ENCODE results near the gene GRAMD1A. TPM values are rescaled to one million over a fixed set of nuclear protein-coding genes. Genes with fewer than 3 reads are reported as not detected.

GRAMD1A gene
- total and polyA plus RNA-seq, 9 of the 15 experiments (the other 6 are each of a cell fraction or from before 2014, with no cell fraction given): 1.4 to 63.8 (median 38.5) TPM

DNA sequence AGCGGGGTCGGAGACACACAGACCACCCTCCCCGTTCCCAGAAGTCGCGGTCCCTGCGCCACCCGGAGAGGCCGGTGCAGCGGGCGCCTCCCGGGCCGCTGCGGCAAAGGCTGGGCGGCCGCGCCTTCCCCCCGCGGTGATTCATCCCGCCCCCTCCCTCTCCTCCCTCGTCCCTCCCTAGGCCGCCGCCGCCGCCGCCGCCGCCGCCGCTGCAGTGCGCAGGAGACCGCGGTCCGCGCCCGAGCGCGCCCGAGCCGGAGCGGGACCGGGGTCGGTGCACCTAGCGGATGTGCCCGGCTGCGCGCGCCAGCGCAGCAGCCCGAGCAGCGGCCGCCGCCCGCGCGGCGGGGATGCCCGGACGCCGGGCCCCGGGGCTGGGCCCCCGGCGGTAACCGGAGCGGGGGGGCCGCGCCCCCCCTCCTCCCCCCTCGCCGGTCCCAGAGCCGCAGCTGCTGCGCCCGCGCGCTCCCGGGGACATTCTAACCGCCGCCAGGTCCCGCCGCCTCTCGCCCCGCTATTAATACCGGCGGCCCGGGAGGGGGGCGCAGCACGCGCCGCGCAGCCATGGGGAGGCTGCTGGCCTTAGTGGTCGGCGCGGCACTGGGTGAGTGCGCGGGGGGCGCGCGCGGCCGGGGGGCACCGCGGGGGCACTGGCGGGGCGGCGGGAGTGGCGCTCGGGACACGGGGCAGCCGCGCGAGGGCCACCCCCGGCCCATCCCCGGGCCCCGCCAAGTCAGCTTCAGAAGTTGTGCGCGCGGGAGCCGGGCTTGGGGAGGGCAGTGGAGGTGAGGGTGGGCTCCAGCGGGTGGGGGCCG lies 30.3 kb downstream of the GRAMD1A start, which contains the start of gene SCN1B (continued):
- TF ChIP-seq, protein P1, sequence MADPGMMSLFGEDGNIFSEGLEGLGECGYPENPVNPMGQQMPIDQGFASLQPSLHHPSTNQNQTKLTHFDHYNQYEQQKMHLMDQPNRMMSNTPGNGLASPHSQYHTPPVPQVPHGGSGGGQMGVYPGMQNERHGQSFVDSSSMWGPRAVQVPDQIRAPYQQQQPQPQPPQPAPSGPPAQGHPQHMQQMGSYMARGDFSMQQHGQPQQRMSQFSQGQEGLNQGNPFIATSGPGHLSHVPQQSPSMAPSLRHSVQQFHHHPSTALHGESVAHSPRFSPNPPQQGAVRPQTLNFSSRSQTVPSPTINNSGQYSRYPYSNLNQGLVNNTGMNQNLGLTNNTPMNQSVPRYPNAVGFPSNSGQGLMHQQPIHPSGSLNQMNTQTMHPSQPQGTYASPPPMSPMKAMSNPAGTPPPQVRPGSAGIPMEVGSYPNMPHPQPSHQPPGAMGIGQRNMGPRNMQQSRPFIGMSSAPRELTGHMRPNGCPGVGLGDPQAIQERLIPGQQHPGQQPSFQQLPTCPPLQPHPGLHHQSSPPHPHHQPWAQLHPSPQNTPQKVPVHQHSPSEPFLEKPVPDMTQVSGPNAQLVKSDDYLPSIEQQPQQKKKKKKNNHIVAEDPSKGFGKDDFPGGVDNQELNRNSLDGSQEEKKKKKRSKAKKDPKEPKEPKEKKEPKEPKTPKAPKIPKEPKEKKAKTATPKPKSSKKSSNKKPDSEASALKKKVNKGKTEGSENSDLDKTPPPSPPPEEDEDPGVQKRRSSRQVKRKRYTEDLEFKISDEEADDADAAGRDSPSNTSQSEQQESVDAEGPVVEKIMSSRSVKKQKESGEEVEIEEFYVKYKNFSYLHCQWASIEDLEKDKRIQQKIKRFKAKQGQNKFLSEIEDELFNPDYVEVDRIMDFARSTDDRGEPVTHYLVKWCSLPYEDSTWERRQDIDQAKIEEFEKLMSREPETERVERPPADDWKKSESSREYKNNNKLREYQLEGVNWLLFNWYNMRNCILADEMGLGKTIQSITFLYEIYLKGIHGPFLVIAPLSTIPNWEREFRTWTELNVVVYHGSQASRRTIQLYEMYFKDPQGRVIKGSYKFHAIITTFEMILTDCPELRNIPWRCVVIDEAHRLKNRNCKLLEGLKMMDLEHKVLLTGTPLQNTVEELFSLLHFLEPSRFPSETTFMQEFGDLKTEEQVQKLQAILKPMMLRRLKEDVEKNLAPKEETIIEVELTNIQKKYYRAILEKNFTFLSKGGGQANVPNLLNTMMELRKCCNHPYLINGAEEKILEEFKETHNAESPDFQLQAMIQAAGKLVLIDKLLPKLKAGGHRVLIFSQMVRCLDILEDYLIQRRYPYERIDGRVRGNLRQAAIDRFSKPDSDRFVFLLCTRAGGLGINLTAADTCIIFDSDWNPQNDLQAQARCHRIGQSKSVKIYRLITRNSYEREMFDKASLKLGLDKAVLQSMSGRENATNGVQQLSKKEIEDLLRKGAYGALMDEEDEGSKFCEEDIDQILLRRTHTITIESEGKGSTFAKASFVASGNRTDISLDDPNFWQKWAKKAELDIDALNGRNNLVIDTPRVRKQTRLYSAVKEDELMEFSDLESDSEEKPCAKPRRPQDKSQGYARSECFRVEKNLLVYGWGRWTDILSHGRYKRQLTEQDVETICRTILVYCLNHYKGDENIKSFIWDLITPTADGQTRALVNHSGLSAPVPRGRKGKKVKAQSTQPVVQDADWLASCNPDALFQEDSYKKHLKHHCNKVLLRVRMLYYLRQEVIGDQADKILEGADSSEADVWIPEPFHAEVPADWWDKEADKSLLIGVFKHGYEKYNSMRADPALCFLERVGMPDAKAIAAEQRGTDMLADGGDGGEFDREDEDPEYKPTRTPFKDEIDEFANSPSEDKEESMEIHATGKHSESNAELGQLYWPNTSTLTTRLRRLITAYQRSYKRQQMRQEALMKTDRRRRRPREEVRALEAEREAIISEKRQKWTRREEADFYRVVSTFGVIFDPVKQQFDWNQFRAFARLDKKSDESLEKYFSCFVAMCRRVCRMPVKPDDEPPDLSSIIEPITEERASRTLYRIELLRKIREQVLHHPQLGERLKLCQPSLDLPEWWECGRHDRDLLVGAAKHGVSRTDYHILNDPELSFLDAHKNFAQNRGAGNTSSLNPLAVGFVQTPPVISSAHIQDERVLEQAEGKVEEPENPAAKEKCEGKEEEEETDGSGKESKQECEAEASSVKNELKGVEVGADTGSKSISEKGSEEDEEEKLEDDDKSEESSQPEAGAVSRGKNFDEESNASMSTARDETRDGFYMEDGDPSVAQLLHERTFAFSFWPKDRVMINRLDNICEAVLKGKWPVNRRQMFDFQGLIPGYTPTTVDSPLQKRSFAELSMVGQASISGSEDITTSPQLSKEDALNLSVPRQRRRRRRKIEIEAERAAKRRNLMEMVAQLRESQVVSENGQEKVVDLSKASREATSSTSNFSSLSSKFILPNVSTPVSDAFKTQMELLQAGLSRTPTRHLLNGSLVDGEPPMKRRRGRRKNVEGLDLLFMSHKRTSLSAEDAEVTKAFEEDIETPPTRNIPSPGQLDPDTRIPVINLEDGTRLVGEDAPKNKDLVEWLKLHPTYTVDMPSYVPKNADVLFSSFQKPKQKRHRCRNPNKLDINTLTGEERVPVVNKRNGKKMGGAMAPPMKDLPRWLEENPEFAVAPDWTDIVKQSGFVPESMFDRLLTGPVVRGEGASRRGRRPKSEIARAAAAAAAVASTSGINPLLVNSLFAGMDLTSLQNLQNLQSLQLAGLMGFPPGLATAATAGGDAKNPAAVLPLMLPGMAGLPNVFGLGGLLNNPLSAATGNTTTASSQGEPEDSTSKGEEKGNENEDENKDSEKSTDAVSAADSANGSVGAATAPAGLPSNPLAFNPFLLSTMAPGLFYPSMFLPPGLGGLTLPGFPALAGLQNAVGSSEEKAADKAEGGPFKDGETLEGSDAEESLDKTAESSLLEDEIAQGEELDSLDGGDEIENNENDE (IDR thresholded peaks at IDR 0.05; ENCODE audit: low read depth, low read length): no peak
- peak; percentile 28 for TF ChIP-seq TAF1 (IDR thresholded peaks at IDR 0.05; ENCODE audit: control insufficient read depth, extremely low read depth, insufficient read depth, low read length, severe bottlenecking)
- no peak for TF ChIP-seq PRMT5 (CRISPR knock-in tag; IDR thresholded peaks at IDR 0.05)
- TF ChIP-seq, protein P2, sequence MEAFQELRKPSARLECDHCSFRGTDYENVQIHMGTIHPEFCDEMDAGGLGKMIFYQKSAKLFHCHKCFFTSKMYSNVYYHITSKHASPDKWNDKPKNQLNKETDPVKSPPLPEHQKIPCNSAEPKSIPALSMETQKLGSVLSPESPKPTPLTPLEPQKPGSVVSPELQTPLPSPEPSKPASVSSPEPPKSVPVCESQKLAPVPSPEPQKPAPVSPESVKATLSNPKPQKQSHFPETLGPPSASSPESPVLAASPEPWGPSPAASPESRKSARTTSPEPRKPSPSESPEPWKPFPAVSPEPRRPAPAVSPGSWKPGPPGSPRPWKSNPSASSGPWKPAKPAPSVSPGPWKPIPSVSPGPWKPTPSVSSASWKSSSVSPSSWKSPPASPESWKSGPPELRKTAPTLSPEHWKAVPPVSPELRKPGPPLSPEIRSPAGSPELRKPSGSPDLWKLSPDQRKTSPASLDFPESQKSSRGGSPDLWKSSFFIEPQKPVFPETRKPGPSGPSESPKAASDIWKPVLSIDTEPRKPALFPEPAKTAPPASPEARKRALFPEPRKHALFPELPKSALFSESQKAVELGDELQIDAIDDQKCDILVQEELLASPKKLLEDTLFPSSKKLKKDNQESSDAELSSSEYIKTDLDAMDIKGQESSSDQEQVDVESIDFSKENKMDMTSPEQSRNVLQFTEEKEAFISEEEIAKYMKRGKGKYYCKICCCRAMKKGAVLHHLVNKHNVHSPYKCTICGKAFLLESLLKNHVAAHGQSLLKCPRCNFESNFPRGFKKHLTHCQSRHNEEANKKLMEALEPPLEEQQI (IDR thresholded peaks at IDR 0.05): no peak
- no peak for TF ChIP-seq RBFOX2 (IDR thresholded peaks at IDR 0.05; ENCODE audit: low read depth, low read length)
- TF ChIP-seq KHSRP (IDR thresholded peaks at IDR 0.05): no peak
- no peak for TF ChIP-seq CREB1 (IDR thresholded peaks at IDR 0.05)
- TF ChIP-seq CREB1 (CRISPR knock-in tag; IDR thresholded peaks at IDR 0.05): no peak
- no peak for TF ChIP-seq CCAR2 (IDR thresholded peaks at IDR 0.05; ENCODE audit: low read depth, low read length)
- no peak for TF ChIP-seq EHMT2 (IDR thresholded peaks at IDR 0.05)
- no peak for TF ChIP-seq BDP1 (IDR thresholded peaks at IDR 0.05; ENCODE audit: insufficient read depth, insufficient read length)
- TF ChIP-seq SAFB (IDR thresholded peaks at IDR 0.05; ENCODE audit: borderline replicate concordance, low read depth, low read length): no peak
- TF ChIP-seq POLR2G (IDR thresholded peaks at IDR 0.05; ENCODE audit: low read depth, low read length): peak; percentile 71
- 0 out of 4 replicates have a peak, but pooled peaks of 1 of the 2 experiments have one; percentile 16 for TF ChIP-seq NONO (IDR thresholded peaks at IDR 0.05; ENCODE audit: low read depth in 2 of 2, low read length in 1 of 2)
